ENCODE data around the gene LRRC43. TPM values are rescaled to one million over a fixed set of nuclear protein-coding genes. Genes with fewer than 3 reads are reported as not detected.

The LRRC43 gene
- polyA plus RNA-seq, 1 donor from 2014 or later = 4.8 TPM

DNA sequence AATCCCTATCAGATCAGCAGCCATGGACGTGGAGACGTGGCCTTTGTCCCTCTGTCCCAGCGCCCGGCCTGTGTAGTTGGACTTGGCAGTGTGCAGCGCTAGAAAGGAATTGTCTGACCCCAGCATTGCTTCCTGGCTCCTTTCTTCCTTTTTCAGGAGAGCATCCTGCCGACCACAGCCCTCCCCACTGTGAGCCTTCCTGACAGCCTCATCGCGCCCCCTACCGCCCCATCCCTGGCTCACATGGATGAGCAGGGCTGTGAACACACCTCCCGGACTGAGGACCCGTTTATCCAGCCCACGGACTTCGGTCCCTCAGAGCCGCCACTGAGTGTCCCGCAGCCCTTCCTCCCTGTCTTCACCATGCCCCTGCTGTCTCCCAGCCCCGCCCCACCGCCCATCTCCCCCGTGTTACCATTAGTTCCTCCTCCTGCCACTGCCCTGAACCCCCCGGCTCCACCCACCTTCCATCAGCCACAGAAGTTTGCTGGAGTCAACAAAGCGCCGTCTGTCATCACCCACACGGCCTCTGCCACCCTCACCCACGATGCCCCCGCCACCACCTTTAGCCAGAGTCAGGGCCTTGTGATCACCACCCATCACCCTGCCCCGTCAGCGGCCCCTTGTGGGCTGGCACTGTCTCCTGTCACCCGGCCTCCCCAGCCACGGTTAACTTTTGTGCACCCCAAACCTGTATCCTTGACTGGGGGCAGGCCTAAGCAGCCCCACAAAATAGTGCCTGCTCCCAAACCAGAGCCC is 49.6 kb upstream of the LRRC43 start:
- Histone ChIP-seq H3K27me3 (ENCODE audit: insufficient read depth, low read depth, low read length) (no peaks in the 10 kb centered on the region), H4K20me1 (ENCODE audit: insufficient read depth) (no peaks in the 10 kb centered on the region), H3K79me2 (replicated peaks; ENCODE audit: insufficient read depth, low read length) (no peaks in the 10 kb centered on the region), H3K9me3 (ENCODE audit: low read length) (no peaks in the 10 kb centered on the region), H3K27ac (ENCODE audit: low read length) (no peak overlapping the region), H3F3A (ENCODE audit: insufficient read depth, low read length, poor library complexity, severe bottlenecking) (no peaks in the 10 kb centered on the region), H3K9ac (ENCODE audit: low read length) (no peak overlapping the region), H3K36me3 (ENCODE audit: insufficient read depth, low read length) (no peaks in the 10 kb centered on the region), H3K4me3 (ENCODE audit: low read length) (no peak overlapping the region), H3K9me2 (ENCODE audit: insufficient read depth, low read length) (no peaks in the 10 kb centered on the region), H3K4me2 (ENCODE audit: low read length) (no peak overlapping the region), H2AFZ (ENCODE audit: low read depth, low read length) (no peak overlapping the region)
- TF ChIP-seq POLR2AphosphoS5 (IDR thresholded peaks at IDR 0.05) (no peak), RAD21 (conservative IDR thresholded peaks at IDR 0.05) (no peak), EZH2 (IDR thresholded peaks at IDR 0.05; ENCODE audit: borderline replicate concordance, insufficient read depth, low read length, poor library complexity, severe bottlenecking) (no peak)
- TF ChIP-seq, protein P1, sequence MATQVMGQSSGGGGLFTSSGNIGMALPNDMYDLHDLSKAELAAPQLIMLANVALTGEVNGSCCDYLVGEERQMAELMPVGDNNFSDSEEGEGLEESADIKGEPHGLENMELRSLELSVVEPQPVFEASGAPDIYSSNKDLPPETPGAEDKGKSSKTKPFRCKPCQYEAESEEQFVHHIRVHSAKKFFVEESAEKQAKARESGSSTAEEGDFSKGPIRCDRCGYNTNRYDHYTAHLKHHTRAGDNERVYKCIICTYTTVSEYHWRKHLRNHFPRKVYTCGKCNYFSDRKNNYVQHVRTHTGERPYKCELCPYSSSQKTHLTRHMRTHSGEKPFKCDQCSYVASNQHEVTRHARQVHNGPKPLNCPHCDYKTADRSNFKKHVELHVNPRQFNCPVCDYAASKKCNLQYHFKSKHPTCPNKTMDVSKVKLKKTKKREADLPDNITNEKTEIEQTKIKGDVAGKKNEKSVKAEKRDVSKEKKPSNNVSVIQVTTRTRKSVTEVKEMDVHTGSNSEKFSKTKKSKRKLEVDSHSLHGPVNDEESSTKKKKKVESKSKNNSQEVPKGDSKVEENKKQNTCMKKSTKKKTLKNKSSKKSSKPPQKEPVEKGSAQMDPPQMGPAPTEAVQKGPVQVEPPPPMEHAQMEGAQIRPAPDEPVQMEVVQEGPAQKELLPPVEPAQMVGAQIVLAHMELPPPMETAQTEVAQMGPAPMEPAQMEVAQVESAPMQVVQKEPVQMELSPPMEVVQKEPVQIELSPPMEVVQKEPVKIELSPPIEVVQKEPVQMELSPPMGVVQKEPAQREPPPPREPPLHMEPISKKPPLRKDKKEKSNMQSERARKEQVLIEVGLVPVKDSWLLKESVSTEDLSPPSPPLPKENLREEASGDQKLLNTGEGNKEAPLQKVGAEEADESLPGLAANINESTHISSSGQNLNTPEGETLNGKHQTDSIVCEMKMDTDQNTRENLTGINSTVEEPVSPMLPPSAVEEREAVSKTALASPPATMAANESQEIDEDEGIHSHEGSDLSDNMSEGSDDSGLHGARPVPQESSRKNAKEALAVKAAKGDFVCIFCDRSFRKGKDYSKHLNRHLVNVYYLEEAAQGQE (IDR thresholded peaks at IDR 0.05; ENCODE audit: borderline replicate concordance) = no peak

DNA sequence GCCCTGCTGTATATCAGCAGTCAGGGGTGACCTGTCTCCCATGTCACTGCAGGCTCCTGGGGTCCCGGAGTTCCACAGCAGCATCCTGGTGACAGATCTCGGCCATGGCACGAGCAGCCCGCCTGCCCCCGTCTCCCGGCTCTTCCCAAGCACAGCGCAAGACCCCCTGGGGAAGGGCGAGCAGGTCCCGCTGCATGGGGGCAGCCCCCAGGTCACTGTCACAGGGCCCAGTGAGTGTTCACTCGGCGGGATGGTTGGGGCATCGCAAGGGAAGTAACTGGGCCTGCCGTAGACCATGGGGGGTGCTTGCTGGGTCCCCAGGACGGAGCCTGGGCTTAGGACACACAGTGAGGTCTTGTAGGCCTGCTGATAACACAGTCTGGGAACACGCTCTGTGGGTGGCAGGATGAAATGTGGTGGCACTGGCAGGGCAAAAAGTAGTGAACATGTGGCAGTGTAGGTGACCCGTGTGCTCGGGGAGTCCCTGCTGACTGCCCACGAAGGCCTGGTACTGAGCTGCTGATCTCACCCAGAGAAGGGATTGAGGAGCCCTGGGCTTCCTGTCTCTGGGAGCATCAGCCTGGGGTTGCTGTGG is 47.4 kb upstream of the LRRC43 start:
- H3K27me3 ChIP-seq (ENCODE audit: insufficient read depth, low read depth, low read length) = no peaks in the 10 kb centered on the region
- no peaks in the 10 kb centered on the region for H3K79me2 ChIP-seq (replicated peaks; ENCODE audit: insufficient read depth, low read length)
- H3K27ac ChIP-seq (ENCODE audit: low read length) = no peak overlapping the region
- H4K20me1 ChIP-seq (ENCODE audit: insufficient read depth) = no peaks in the 10 kb centered on the region
- no peaks in the 10 kb centered on the region for H3K36me3 ChIP-seq (ENCODE audit: insufficient read depth, low read length)
- H3K9ac ChIP-seq (ENCODE audit: low read length) = no peak overlapping the region
- H3K9me3 ChIP-seq (ENCODE audit: low read length) = no peaks in the 10 kb centered on the region
- TF ChIP-seq EZH2 (IDR thresholded peaks at IDR 0.05; ENCODE audit: borderline replicate concordance, insufficient read depth, low read length, poor library complexity, severe bottlenecking) (no peak), TAF1 (IDR thresholded peaks at IDR 0.05; ENCODE audit: low read depth) (no peak), RAD21 (conservative IDR thresholded peaks at IDR 0.05) (no peak), POLR2AphosphoS5 (IDR thresholded peaks at IDR 0.05) (no peak), EP300 (conservative IDR thresholded peaks at IDR 0.05; ENCODE audit: poor library complexity, severe bottlenecking) (no peak)
- TF ChIP-seq, protein P1 (IDR thresholded peaks at IDR 0.05; ENCODE audit: borderline replicate concordance) = no peak
- no peak overlapping the region for H3K4me3 ChIP-seq (ENCODE audit: low read length)
- no peak overlapping the region for H2AFZ ChIP-seq (ENCODE audit: low read depth, low read length)
- H3F3A ChIP-seq (ENCODE audit: insufficient read depth, low read length, poor library complexity, severe bottlenecking) = no peaks in the 10 kb centered on the region
- no peak overlapping the region for H3K4me2 ChIP-seq (ENCODE audit: low read length)
- no peaks in the 10 kb centered on the region for H3K9me2 ChIP-seq (ENCODE audit: insufficient read depth, low read length)

Data from neural cell (in vitro differentiated cells).